H1 (cell line): ENCODE data around the gene NUDT11. TPM values are rescaled to one million over a fixed set of nuclear protein-coding genes. Genes with fewer than 3 reads are reported as not detected.
A peak's percentile ranks its signal among the peaks of the same experiment; 100 is the strongest.

Experiments
- CTCF ChIA-PET: fragments of 300-600 bp; sonication (Branson Sonifier 250); formaldehyde crosslinking; loops from one replicate; lab custom pipeline; 2021; ENCODE audit not compliant: partially characterized antibody; lab: Charles Lee
- POLR2A ChIA-PET: fragments of 300-600 bp; sonication (Branson Sonifier 250); formaldehyde crosslinking; loops from one replicate; lab custom pipeline; 2021; ENCODE audit warnings: inconsistent platforms; ENCODE audit not compliant: partially characterized antibody; lab: Charles Lee
- DNase-seq, 2 experiments: peaks; one replicate each; pipeline versions ENCODE4 v3.0.0 to v3.0.0-alpha.2; 2010 to 2022; ENCODE audit warnings: low spot score in 2 of 2, low read depth in 1 of 2, mixed read lengths in 1 of 2
- FAIRE-seq: peaks from 2 replicates; lab custom pipeline; 2011; peaks lifted over from hg19 to GRCh38; lab: Jason Lieb, UNC
- H2AFZ ChIP-seq: 2 replicates; pipeline ENCODE4 v1.8.1; 2012; ENCODE audit warnings: low read length, inconsistent platforms
- H2AK5ac ChIP-seq: 2 replicates; pipeline ENCODE4 v1.6.1; 2013; ENCODE audit warnings: low read depth, low read length
- H2BK120ac ChIP-seq: replicated peaks from 2 replicates; pipeline ENCODE3; 2013; ENCODE audit warnings: low read depth, low read length, inconsistent platforms
- H2BK12ac ChIP-seq: 2 replicates; pipeline ENCODE4 v1.6.1; 2013; ENCODE audit warnings: low read depth, low read length
- H2BK15ac ChIP-seq: 2 replicates; pipeline ENCODE4 v1.6.1; 2013; ENCODE audit warnings: low read length
- H2BK20ac ChIP-seq: 2 replicates; pipeline ENCODE4 v1.6.1; 2013; ENCODE audit warnings: low read length
- H2BK5ac ChIP-seq: 2 replicates; pipeline ENCODE4 v1.6.1; 2013; ENCODE audit warnings: low read depth, low read length
- H3K14ac ChIP-seq: 2 replicates; pipeline ENCODE4 v1.6.1; 2013; ENCODE audit warnings: inconsistent platforms; ENCODE audit not compliant: insufficient read length
- H3K18ac ChIP-seq: 2 replicates; pipeline ENCODE4 v1.6.1; 2013; ENCODE audit warnings: low read length; ENCODE audit errors: extremely low read depth
- H3K23ac ChIP-seq: 2 replicates; pipeline ENCODE4 v1.6.1; 2013; ENCODE audit warnings: inconsistent platforms; ENCODE audit not compliant: insufficient read length
- H3K23me2 ChIP-seq: 2 replicates; pipeline ENCODE4 v1.6.1; 2013; ENCODE audit warnings: low read depth, low read length
- H3K27ac ChIP-seq: 2 replicates; pipeline ENCODE4 v1.6.1; 2011; ENCODE audit warnings: low read depth, low read length, inconsistent platforms
- H3K27me3 ChIP-seq, 4 experiments: replicated peaks in 1 of 4; 1 replicate in 1 of 4; 2 replicates in 3 of 4; pipeline versions ENCODE4 v1.6.1 to v1.8.1; 2011 to 2013; ENCODE audit warnings: low read length in 3 of 4, mild to moderate bottlenecking in 3 of 4, inconsistent platforms in 2 of 4, mixed read lengths in 2 of 4, moderate library complexity in 1 of 4; ENCODE audit not compliant: control insufficient read depth in 3 of 4, insufficient read depth in 3 of 4; ENCODE audit errors: extremely low read depth in 1 of 4
- H3K36me3 ChIP-seq, 4 experiments: 2 replicates each; pipeline versions ENCODE4 v1.6.1 to v1.8.1; 2011 to 2013; ENCODE audit warnings: mild to moderate bottlenecking in 4 of 4, low read length in 3 of 4, moderate library complexity in 2 of 4, control low read depth in 1 of 4, inconsistent platforms in 1 of 4; ENCODE audit not compliant: insufficient read depth in 4 of 4, control insufficient read depth in 2 of 4
- H3K4ac ChIP-seq: replicated peaks from 2 replicates; pipeline ENCODE3; 2013; ENCODE audit warnings: low read length, low read depth, mixed read lengths, inconsistent platforms; ENCODE audit not compliant: insufficient read length
- H3K4me1 ChIP-seq, 4 experiments: replicated peaks in 1 of 4; 1 replicate in 1 of 4; 2 replicates in 3 of 4; pipeline versions ENCODE4 v1.6.1 to v1.8.1; 2011 to 2013; ENCODE audit warnings: low read length in 3 of 4, inconsistent platforms in 2 of 4, mixed read lengths in 1 of 4; ENCODE audit not compliant: insufficient read depth in 4 of 4, control insufficient read depth in 3 of 4
- H3K4me2 ChIP-seq, 2 experiments: 2 replicates each; pipeline versions ENCODE4 v1.6.1 to v1.8.1; 2011 to 2013; ENCODE audit warnings: low read depth in 2 of 2, low read length in 2 of 2, control low read depth in 1 of 2, inconsistent platforms in 1 of 2, mild to moderate bottlenecking in 1 of 2; ENCODE audit not compliant: insufficient read depth in 1 of 2
- H3K4me3 ChIP-seq, 4 experiments: fragments of 200-600, 300-600 bp in 1 of 4; sonication (generic), shearing (Covaris generic), sonication (Bioruptor Twin) in 1 of 4; 2 replicates each; pipeline versions ENCODE4 v1.5.1 to v1.8.1; 2011 to 2016; ENCODE audit warnings: low read length in 4 of 4, low read depth in 3 of 4, control low read depth in 2 of 4, inconsistent platforms in 2 of 4, mild to moderate bottlenecking in 2 of 4, mixed read lengths in 1 of 4, moderate library complexity in 1 of 4; ENCODE audit not compliant: insufficient read depth in 2 of 4; ENCODE audit errors: extremely low read depth in 1 of 4
- H3K56ac ChIP-seq: replicated peaks from 2 replicates; pipeline ENCODE3; 2013; ENCODE audit warnings: low read depth, mild to moderate bottlenecking, mixed read lengths, low read length, inconsistent platforms; ENCODE audit not compliant: insufficient read length
- H3K79me1 ChIP-seq: 2 replicates; pipeline ENCODE4 v1.6.1; 2013; ENCODE audit warnings: low read depth, low read length, control low read depth
- H3K79me2 ChIP-seq, 2 experiments: 2 replicates each; pipeline versions ENCODE4 v1.6.1 to v1.8.1; 2012 to 2013; ENCODE audit warnings: low read length in 2 of 2, mild to moderate bottlenecking in 2 of 2, inconsistent platforms in 1 of 2; ENCODE audit not compliant: insufficient read depth in 2 of 2, control insufficient read depth in 1 of 2
- H3K9ac ChIP-seq, 4 experiments: replicated peaks in 1 of 4; 1 replicate in 1 of 4; 2 replicates in 3 of 4; pipeline versions ENCODE4 v1.6.1 to v1.8.1; 2011 to 2013; ENCODE audit warnings: low read depth in 3 of 4, low read length in 3 of 4, control low read depth in 2 of 4, mild to moderate bottlenecking in 2 of 4, moderate library complexity in 2 of 4, inconsistent platforms in 1 of 4; ENCODE audit errors: extremely low read depth in 1 of 4
- H3K9me3 ChIP-seq, 2 experiments: 2 replicates each; pipeline versions ENCODE4 v1.6.1 to v1.8.1; 2012 to 2013; ENCODE audit warnings: mild to moderate bottlenecking in 2 of 2, moderate library complexity in 2 of 2, control low read depth in 1 of 2, inconsistent platforms in 1 of 2, low read depth in 1 of 2, low read length in 1 of 2, mixed read lengths in 1 of 2; ENCODE audit not compliant: insufficient read depth in 2 of 2
- H4K20me1 ChIP-seq, 2 experiments: replicated peaks in 1 of 2; 2 replicates each; pipeline versions ENCODE3 to v1.8.1; 2011 to 2013; ENCODE audit warnings: inconsistent platforms in 2 of 2, low read length in 2 of 2, mild to moderate bottlenecking in 1 of 2; ENCODE audit not compliant: insufficient read depth in 2 of 2, control insufficient read depth in 1 of 2
- H4K5ac ChIP-seq: 2 replicates; pipeline ENCODE4 v1.6.1; 2013; ENCODE audit warnings: low read length, low read depth, mixed read lengths, inconsistent platforms; ENCODE audit not compliant: insufficient read length
- H4K8ac ChIP-seq: 2 replicates; pipeline ENCODE4 v1.8.0; 2013; ENCODE audit warnings: mild to moderate bottlenecking, moderate library complexity, low read length, inconsistent platforms; ENCODE audit not compliant: insufficient read depth; ENCODE audit errors: extremely low read depth
- H4K91ac ChIP-seq: replicated peaks from 2 replicates; pipeline ENCODE3; 2013; ENCODE audit warnings: low read length, mixed read lengths, inconsistent platforms; ENCODE audit not compliant: insufficient read length
- BACH1 ChIP-seq: IDR thresholded peaks from 2 replicates; pipeline ENCODE4 v1.6.1; 2012; ENCODE audit warnings: low read length, improper control_type of control experiment
- EGR1 ChIP-seq: IDR thresholded peaks from 2 replicates; pipeline ENCODE4 v1.6.1; 2011; ENCODE audit warnings: low read depth, low read length, borderline replicate concordance
- GTF2F1 ChIP-seq: IDR thresholded peaks from 2 replicates; pipeline ENCODE4 v1.6.1; 2012; ENCODE audit warnings: low read depth, low read length, improper control_type of control experiment, borderline replicate concordance
- KDM1A ChIP-seq: fragments of 200-600, 300-600 bp; sonication (generic); IDR thresholded peaks from 2 replicates; pipeline ENCODE4 v1.7.1; 2016; ENCODE audit warnings: mild to moderate bottlenecking, low read length, borderline replicate concordance
- POU5F1 ChIP-seq: IDR thresholded peaks from 2 replicates; pipeline ENCODE4 v1.6.1; 2011; ENCODE audit warnings: low read depth, mild to moderate bottlenecking, low read length, moderate library complexity
- WGBS, 2 experiments: shearing (Covaris generic) in 1 of 2; methylation state at CpG; one replicate each; pipeline versions ENCODE4 v1.1.6 to v1.1.7; 2013 to 2015; ENCODE audit warnings: low lambda C conversion rate in 2 of 2, mixed read lengths in 2 of 2, inconsistent platforms in 1 of 2, low coverage in 1 of 2, missing lambda C conversion rate in 1 of 2; ENCODE audit not compliant: insufficient replicate concordance in 2 of 2, insufficient coverage in 1 of 2, insufficient read length in 1 of 2; ENCODE audit errors: extremely low coverage in 1 of 2, missing lambda C conversion rate in 1 of 2; 5-methylcytosine and 5-hydroxymethylcytosine counted together
- polyA plus RNA-seq, 7 experiments: library from polyadenylated mRNA; depleted of rRNA in 3 of 7; stranded (reverse) in 5 of 7; unstranded in 2 of 7; fragments of >200 nt in 5 of 7; fragments of 200-250 nt in 2 of 7; gene quantifications; 1 replicate in 5 of 7; 2 replicates in 1 of 7; 4 replicates in 1 of 7; pipeline versions ENCODE4 v1.2.1 to v1.2.3, GENCODE V29; 2011 to 2013; ENCODE audit warnings: missing spikeins in 2 of 7, mixed read lengths in 2 of 7
- total RNA-seq: library from RNA; stranded (reverse); fragmentation: NEBNext Ultra II Directional; extraction: Animal tissue kit (Norgen Biotek cat#: 25700); gene quantifications from 2 replicates; pipeline ENCODE4 v1.2.1, GENCODE V29; 2021
- TF ChIP-seq, protein P1 (sequence below): IDR thresholded peaks from 2 replicates; pipeline ENCODE4 v1.6.1; 2012; ENCODE audit warnings: low read length, inconsistent platforms

NUDT11 gene
- total and polyA plus RNA-seq, 2 of the 8 experiments (the other 6 are each of a cell fraction or from before 2014, with no cell fraction given), result 31.3 to 37.6 TPM

DNA sequence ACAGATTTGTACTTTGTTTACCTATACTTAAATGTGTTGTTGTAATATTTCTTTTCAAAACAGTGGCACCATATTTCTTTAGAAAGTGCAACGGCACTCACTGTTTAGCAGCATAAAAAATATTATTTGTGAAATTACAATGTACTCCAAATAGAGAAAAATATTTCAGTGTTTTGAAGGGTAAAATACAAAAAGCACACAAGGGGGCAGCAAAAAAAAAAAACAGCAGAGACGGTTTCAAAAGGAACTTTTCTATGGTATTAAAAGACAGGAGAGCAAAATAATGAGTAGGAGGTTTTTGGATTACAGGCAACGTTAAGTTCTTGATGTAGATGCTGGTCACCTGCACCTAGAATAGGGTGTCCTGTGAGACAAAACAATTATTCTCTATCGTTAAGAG is 2.0 kb downstream of the NUDT11 start:
- no peak for FAIRE-seq
- Histone ChIP-seq H3K14ac (no peak overlapping the region), H3K56ac (no peak overlapping the region), H3K23ac (no peak overlapping the region), H2BK5ac (no peak overlapping the region), H3K23me2 (no peaks in the 10 kb centered on the region; the same call in 1 of the 2 replicates), H3K27me3 (no peaks in the 10 kb centered on the region), H2AK5ac (no peak overlapping the region), H4K20me1 (no peaks in the 10 kb centered on the region), H4K8ac (no peak overlapping the region), H3K36me3 (peaks cover 0 to 6% (median 4%) of the 10 kb centered on the region in 4 experiments; a peak in 3 of 8 replicates), H2BK120ac (no peak overlapping the region), H3K9me3 (no peaks in the 10 kb centered on the region), H2BK20ac (no peak overlapping the region)
- TF ChIP-seq, protein P1, sequence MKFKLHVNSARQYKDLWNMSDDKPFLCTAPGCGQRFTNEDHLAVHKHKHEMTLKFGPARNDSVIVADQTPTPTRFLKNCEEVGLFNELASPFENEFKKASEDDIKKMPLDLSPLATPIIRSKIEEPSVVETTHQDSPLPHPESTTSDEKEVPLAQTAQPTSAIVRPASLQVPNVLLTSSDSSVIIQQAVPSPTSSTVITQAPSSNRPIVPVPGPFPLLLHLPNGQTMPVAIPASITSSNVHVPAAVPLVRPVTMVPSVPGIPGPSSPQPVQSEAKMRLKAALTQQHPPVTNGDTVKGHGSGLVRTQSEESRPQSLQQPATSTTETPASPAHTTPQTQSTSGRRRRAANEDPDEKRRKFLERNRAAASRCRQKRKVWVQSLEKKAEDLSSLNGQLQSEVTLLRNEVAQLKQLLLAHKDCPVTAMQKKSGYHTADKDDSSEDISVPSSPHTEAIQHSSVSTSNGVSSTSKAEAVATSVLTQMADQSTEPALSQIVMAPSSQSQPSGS, result no peak
- no peak for TF ChIP-seq POU5F1
- no peak for TF ChIP-seq GTF2F1
- TF ChIP-seq BACH1, result no peak
- no peak for TF ChIP-seq EGR1
- TF ChIP-seq KDM1A, result no peak
- TF ChIP-seq, all 59 proteins: peak for 0
- H3K79me1 ChIP-seq, result no peaks in the 10 kb centered on the region
- H2BK15ac ChIP-seq, result no peak overlapping the region
- DNase-seq, result no peak
- no peak overlapping the region for H3K27ac ChIP-seq
- POLR2A ChIA-PET, result no interaction called here
- H4K5ac ChIP-seq, result no peak overlapping the region
- peak overlapping the region; percentile 15 to 72 (median 62); a peak in 6 of 8 replicates for H3K4me3 ChIP-seq
- H2BK12ac ChIP-seq, result no peak overlapping the region
- H2AFZ ChIP-seq, result no peak overlapping the region
- H3K9ac ChIP-seq, result no peak overlapping the region; a peak in 1 of 7 replicates
- H4K91ac ChIP-seq, result no peak overlapping the region
- 37% methylated on average over 4 of the region's 4 CpGs; no CpG with 5 or more reads in 1 of the 2 experiments for WGBS, 2 experiments
- peaks cover 0 to 38% of the 10 kb centered on the region in 2 experiments; a peak in 3 of 4 replicates for H3K79me2 ChIP-seq
- no peaks in the 10 kb centered on the region; a peak in 1 of 7 replicates for H3K4me1 ChIP-seq
- peak overlapping the region; percentile 59 to 65 for H3K4me2 ChIP-seq
- CTCF ChIA-PET, result interaction anchor here (0.6 kb wide), 1 partner anchor 51 kb away, joined by 5 read pairs; no protein-coding TSS in a partner anchor
- H3K18ac ChIP-seq, result no peak overlapping the region
- H3K4ac ChIP-seq, result no peak overlapping the region
